ENCODE measurements around the gene CAVIN2.

Gene CAVIN2

DNA sequence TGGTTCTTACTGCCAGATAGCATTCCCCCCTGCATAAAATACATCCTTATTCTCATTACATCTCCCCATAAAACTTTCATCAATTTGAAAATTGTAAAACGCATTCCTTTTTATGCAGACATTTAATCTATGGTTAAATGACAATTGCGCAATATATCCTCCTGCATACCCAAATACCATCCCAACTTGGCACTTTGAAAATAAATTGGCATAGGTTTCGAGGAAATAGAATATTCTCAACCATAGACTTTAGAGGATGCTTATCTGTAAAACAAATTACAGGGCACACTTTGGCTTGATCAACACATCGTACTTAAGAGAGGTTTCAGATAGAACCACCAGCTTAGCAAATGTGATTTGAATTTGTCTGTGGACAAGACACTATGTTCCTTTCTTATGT is 31.0 kb upstream of the CAVIN2 start:
- no peaks in the 10 kb centered on the region for H3K27me3 Mint-ChIP-seq (ENCODE audit: low read depth)

GRCh38 chr2:191875859-191876258 is 29.0 kb upstream of the CAVIN2 start:
- Mint-ChIP-seq H3K4me3 (no peak overlapping the region), H3K4me1 (ENCODE audit: low read depth) (no peaks in the 10 kb centered on the region), H3K9me3 (no peaks in the 10 kb centered on the region), H3K27me3 (ENCODE audit: low read depth) (peaks cover 3% of the 10 kb centered on the region), H3K27ac (no peak overlapping the region), H3K36me3 (ENCODE audit: low read depth) (no peaks in the 10 kb centered on the region)
- DNase-seq (ENCODE audit: low spot score), result no peak

More for the DNA sequence above, 31.0 kb upstream of the CAVIN2 start:
- Mint-ChIP-seq H3K9me3 (no peaks in the 10 kb centered on the region), H3K36me3 (ENCODE audit: low read depth) (no peaks in the 10 kb centered on the region), H3K4me3 (no peak overlapping the region), H3K27ac (no peak overlapping the region), H3K4me1 (ENCODE audit: low read depth) (no peaks in the 10 kb centered on the region)
- no peak for DNase-seq (ENCODE audit: low spot score)

GRCh38 chr2:191870744-191871143 is 23.9 kb upstream of the CAVIN2 start:
- Mint-ChIP-seq H3K4me1 (ENCODE audit: low read depth) (no peaks in the 10 kb centered on the region), H3K27ac (no peak overlapping the region), H3K9me3 (no peaks in the 10 kb centered on the region), H3K4me3 (no peak overlapping the region), H3K36me3 (ENCODE audit: low read depth) (no peaks in the 10 kb centered on the region), H3K27me3 (ENCODE audit: low read depth) (peaks cover 3% of the 10 kb centered on the region)
- DNase-seq (ENCODE audit: low spot score), result no peak

GRCh38 chr2:191869781-191870180 is 22.9 kb upstream of the CAVIN2 start:
- H3K27ac Mint-ChIP-seq, result no peak overlapping the region
- H3K27me3 Mint-ChIP-seq (ENCODE audit: low read depth), result peaks cover 3% of the 10 kb centered on the region
- no peaks in the 10 kb centered on the region for H3K9me3 Mint-ChIP-seq
- H3K36me3 Mint-ChIP-seq (ENCODE audit: low read depth), result no peaks in the 10 kb centered on the region
- H3K4me1 Mint-ChIP-seq (ENCODE audit: low read depth), result no peaks in the 10 kb centered on the region
- DNase-seq (ENCODE audit: low spot score), result no peak
- no peak overlapping the region for H3K4me3 Mint-ChIP-seq

GRCh38 chr2:191869178-191869577 is 22.3 kb upstream of the CAVIN2 start:
- H3K27me3 Mint-ChIP-seq (ENCODE audit: low read depth), result peaks cover 3% of the 10 kb centered on the region
- no peaks in the 10 kb centered on the region for H3K36me3 Mint-ChIP-seq (ENCODE audit: low read depth)
- DNase-seq (ENCODE audit: low spot score), result no peak
- H3K4me1 Mint-ChIP-seq (ENCODE audit: low read depth), result no peaks in the 10 kb centered on the region
- no peak overlapping the region for H3K27ac Mint-ChIP-seq
- no peak overlapping the region for H3K4me3 Mint-ChIP-seq
- no peaks in the 10 kb centered on the region for H3K9me3 Mint-ChIP-seq

- no peaks in the 10 kb centered on the region for H3K36me3 Mint-ChIP-seq (ENCODE audit: low read depth)
- peaks cover 5% of the 10 kb centered on the region for H3K27me3 Mint-ChIP-seq (ENCODE audit: low read depth)
- no peak overlapping the region for H3K4me3 Mint-ChIP-seq
- no peak overlapping the region for H3K27ac Mint-ChIP-seq
- no peaks in the 10 kb centered on the region for H3K9me3 Mint-ChIP-seq
- DNase-seq (ENCODE audit: low spot score), result no peak
- H3K4me1 Mint-ChIP-seq (ENCODE audit: low read depth), result no peaks in the 10 kb centered on the region
These were observed 20.6 kb upstream of the CAVIN2 start for GRCh38 chr2:191867507-191867847.

DNA sequence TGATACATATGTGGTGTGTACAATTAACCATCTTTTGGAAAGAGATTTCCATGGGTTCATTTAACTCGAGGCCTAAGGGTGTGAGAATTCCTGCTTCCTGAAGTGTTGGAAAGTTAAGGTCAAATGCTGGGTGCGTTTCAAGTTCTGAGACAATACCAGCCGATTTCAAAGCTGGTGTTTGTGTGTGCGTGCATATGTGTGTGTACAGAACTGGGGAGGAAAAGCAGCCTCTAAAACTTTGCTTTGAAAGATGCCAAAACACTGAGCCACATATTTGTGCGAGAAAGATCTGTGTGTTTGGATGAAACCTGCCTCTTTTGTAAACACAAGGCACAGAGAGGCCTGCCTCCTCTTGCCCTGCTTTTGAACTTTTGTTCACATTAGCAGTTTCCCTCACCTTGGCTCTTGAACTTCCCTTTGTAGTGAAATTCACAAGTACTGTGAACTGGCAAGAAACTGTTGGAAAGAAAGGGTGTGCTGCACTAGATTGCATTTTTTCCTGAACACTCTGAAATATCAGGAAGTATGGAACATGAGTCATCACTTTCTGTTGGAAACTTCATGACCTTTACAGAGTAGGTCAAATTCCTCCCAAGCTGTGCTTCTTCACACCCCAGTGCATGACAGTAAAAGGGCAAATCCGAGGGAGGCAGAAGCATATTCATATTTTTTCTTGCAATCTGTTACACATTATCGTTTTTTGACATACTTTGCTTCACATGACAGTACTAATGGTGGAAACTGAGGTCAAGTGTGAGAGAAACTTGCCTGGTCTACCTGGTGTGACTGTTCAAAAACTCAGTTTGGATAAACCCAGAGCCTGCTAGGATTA is 20.0 kb upstream of the CAVIN2 start:
- Mint-ChIP-seq H3K4me1 (ENCODE audit: low read depth) (no peaks in the 10 kb centered on the region), H3K36me3 (ENCODE audit: low read depth) (no peaks in the 10 kb centered on the region), H3K9me3 (no peaks in the 10 kb centered on the region), H3K27ac (no peak overlapping the region), H3K27me3 (ENCODE audit: low read depth) (peaks cover 5% of the 10 kb centered on the region), H3K4me3 (no peak overlapping the region)
- DNase-seq (ENCODE audit: low spot score), result no peak

GRCh38 chr2:191866195-191866594 is 19.3 kb upstream of the CAVIN2 start:
- H3K27me3 Mint-ChIP-seq (ENCODE audit: low read depth), result peaks cover 2% of the 10 kb centered on the region
- no peak overlapping the region for H3K4me3 Mint-ChIP-seq
- H3K9me3 Mint-ChIP-seq, result no peaks in the 10 kb centered on the region
- H3K27ac Mint-ChIP-seq, result no peak overlapping the region
- H3K4me1 Mint-ChIP-seq (ENCODE audit: low read depth), result no peaks in the 10 kb centered on the region
- DNase-seq (ENCODE audit: low spot score), result no peak
- H3K36me3 Mint-ChIP-seq (ENCODE audit: low read depth), result no peaks in the 10 kb centered on the region

DNA sequence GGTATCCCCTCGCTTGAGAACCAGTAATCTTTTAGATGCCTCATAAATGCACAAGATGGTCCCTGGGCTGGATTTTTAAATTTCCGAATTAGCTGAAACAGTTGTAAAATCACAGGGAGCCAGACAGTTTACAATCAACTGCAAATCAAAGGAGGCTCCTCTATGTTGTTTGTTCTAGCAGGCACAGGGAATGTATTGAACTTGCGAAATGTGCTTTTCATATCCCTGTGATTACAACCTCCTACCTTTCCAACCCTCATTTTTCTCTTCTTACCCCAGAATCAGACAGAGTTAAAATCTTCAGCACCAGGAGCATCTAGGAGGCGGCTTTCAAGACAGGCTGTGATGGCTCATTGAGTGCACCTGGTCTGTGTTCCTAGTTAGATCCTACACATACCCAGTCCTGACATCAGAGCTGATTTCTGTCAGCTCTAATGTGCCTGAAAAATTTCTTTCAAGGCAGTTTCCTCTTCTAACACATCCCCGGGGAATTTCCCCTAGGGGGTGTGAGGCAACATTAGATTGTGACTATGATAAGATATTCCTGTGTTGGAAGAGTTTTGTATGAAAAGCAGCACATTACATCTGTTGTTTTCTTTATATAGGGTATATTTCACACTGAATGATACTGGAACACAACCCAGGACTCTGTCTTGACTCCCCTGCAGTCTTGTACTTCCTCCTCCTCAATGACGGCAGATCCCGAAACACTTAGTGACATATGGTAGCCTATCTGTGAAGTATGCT is 17.9 kb upstream of the CAVIN2 start:
- no peaks in the 10 kb centered on the region for H3K9me3 Mint-ChIP-seq
- H3K36me3 Mint-ChIP-seq (ENCODE audit: low read depth), result no peaks in the 10 kb centered on the region
- no peak overlapping the region for H3K4me3 Mint-ChIP-seq
- H3K4me1 Mint-ChIP-seq (ENCODE audit: low read depth), result no peaks in the 10 kb centered on the region
- H3K27me3 Mint-ChIP-seq (ENCODE audit: low read depth), result peaks cover 2% of the 10 kb centered on the region
- no peak for DNase-seq (ENCODE audit: low spot score)
- H3K27ac Mint-ChIP-seq, result no peak overlapping the region

DNA sequence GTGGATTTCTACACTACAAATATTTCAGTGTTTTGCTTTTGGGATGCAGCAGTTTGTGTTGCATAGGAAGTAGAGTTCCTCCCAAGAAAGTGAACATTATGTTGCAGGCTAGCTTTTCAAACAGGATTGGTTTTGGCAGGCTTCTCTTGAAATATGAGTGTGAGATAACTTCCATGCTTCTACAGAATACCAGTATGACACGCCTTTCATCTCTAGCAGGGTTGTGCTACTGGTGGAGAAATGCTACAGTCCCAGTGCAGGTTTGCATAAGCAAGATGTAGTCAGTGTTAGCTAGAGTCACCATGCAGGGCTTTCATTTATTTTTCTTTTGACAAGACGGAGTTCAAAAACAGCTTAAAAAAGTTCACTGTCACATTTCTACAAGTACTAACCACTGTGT is 17.1 kb upstream of the CAVIN2 start:
- no peaks in the 10 kb centered on the region for H3K36me3 Mint-ChIP-seq (ENCODE audit: low read depth)
- H3K27me3 Mint-ChIP-seq (ENCODE audit: low read depth), result peaks cover 4% of the 10 kb centered on the region
- no peak overlapping the region for H3K27ac Mint-ChIP-seq
- no peaks in the 10 kb centered on the region for H3K9me3 Mint-ChIP-seq
- H3K4me1 Mint-ChIP-seq (ENCODE audit: low read depth), result no peaks in the 10 kb centered on the region
- no peak overlapping the region for H3K4me3 Mint-ChIP-seq
- DNase-seq (ENCODE audit: low spot score), result no peak

- DNase-seq (ENCODE audit: low spot score), result no peak
- Mint-ChIP-seq H3K4me3 (no peak overlapping the region), H3K4me1 (ENCODE audit: low read depth) (no peaks in the 10 kb centered on the region)
These were observed 15.4 kb upstream of the CAVIN2 start for GRCh38 chr2:191862156-191862775.

GRCh38 chr2:191860760-191861466 is 14.0 kb upstream of the CAVIN2 start:
- H3K9me3 Mint-ChIP-seq, result no peaks in the 10 kb centered on the region
- H3K4me1 Mint-ChIP-seq (ENCODE audit: low read depth), result no peaks in the 10 kb centered on the region
- peaks cover 4% of the 10 kb centered on the region for H3K27me3 Mint-ChIP-seq (ENCODE audit: low read depth)
- H3K4me3 Mint-ChIP-seq, result no peak overlapping the region
- no peaks in the 10 kb centered on the region for H3K36me3 Mint-ChIP-seq (ENCODE audit: low read depth)
- H3K27ac Mint-ChIP-seq, result no peak overlapping the region
- no peak for DNase-seq (ENCODE audit: low spot score)

More at GRCh38 chr2:191862156-191862775, 15.4 kb upstream of the CAVIN2 start:
- Mint-ChIP-seq H3K27ac (no peak overlapping the region), H3K36me3 (ENCODE audit: low read depth) (no peaks in the 10 kb centered on the region), H3K27me3 (ENCODE audit: low read depth) (peaks cover 4% of the 10 kb centered on the region), H3K9me3 (no peaks in the 10 kb centered on the region)

GRCh38 chr2:191859681-191860080 is 12.8 kb upstream of the CAVIN2 start:
- H3K9me3 Mint-ChIP-seq, result no peaks in the 10 kb centered on the region
- H3K36me3 Mint-ChIP-seq (ENCODE audit: low read depth), result no peaks in the 10 kb centered on the region
- H3K4me1 Mint-ChIP-seq (ENCODE audit: low read depth), result no peaks in the 10 kb centered on the region
- H3K4me3 Mint-ChIP-seq, result no peak overlapping the region
- no peak overlapping the region for H3K27ac Mint-ChIP-seq
- H3K27me3 Mint-ChIP-seq (ENCODE audit: low read depth), result peaks cover 6% of the 10 kb centered on the region
- no peak for DNase-seq (ENCODE audit: low spot score)

DNA sequence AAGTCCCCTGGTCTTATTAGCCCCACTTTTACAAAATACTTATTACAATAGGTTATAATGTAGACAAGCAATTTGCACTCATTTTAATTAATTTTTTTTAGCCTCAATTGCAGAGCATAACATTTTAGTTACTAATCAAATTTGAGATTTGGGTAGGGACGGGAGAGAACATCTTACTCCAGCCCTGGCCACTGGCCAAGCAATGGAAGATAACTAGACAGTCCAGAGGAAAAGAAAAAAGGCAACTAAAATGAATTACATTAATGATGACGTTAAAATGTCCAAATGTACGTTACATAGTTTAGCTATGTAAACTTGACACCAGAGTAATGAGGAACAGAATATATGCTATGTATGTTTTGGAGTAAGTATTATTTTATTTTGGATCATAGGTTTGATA is 11.0 kb upstream of the CAVIN2 start:
- no peaks in the 10 kb centered on the region for H3K4me1 Mint-ChIP-seq (ENCODE audit: low read depth)
- H3K9me3 Mint-ChIP-seq, result no peaks in the 10 kb centered on the region
- H3K36me3 Mint-ChIP-seq (ENCODE audit: low read depth), result no peaks in the 10 kb centered on the region
- H3K27me3 Mint-ChIP-seq (ENCODE audit: low read depth), result peaks cover 7% of the 10 kb centered on the region
- no peak overlapping the region for H3K27ac Mint-ChIP-seq
- DNase-seq (ENCODE audit: low spot score), result no peak
- no peak overlapping the region for H3K4me3 Mint-ChIP-seq
